ELR (cell line): ENCODE results near the gene SPTLC1.
"Not testable (repeated sequence)": the region's sequence is repeated elsewhere in the genome, so short reads cannot be mapped to it uniquely, and the experiment has no call there.

ENCODE experiments used
- DNase-seq: peaks from one replicate; pipeline ENCODE4 v3.0.0-alpha.2; 2015; ENCODE audit warnings: low read depth

SPTLC1 gene

GRCh38 chr9:92115071-92115858 is at the start of gene SPTLC1:
TSS of gene SPTLC1 (minus strand) at chr9:92115413. CDS start at chr9:92115370, 43 bp downstream.
- peak; percentile 95 for DNase-seq

- DNase-seq: no peak
Measured at GRCh38 chr9:92164975-92165374, 49.8 kb upstream of the SPTLC1 start.

- no peak for DNase-seq
Measured at GRCh38 chr9:92164490-92164889, 49.3 kb upstream of the SPTLC1 start.

GRCh38 chr9:92163276-92163675 is 48.1 kb upstream of the SPTLC1 start:
- DNase-seq: no peak

- DNase-seq: no peak
Measured at GRCh38 chr9:92160786-92161185, 45.6 kb upstream of the SPTLC1 start.

- no peak for DNase-seq
Measured at GRCh38 chr9:92159058-92159457, 43.8 kb upstream of the SPTLC1 start.

GRCh38 chr9:92158097-92158601 is 42.9 kb upstream of the SPTLC1 start:
- DNase-seq: peak; percentile 20

GRCh38 chr9:92155736-92156135 is 40.5 kb upstream of the SPTLC1 start:
- not testable (repeated sequence) for DNase-seq

- no peak for DNase-seq
Measured at GRCh38 chr9:92155221-92155620, 40.0 kb upstream of the SPTLC1 start.

GRCh38 chr9:92153466-92154415 is 38.5 kb upstream of the SPTLC1 start:
- DNase-seq: peak; percentile 95

GRCh38 chr9:92151691-92152393 is 36.6 kb upstream of the SPTLC1 start:
- peak; percentile 97 for DNase-seq

GRCh38 chr9:92150501-92151470 is 35.6 kb upstream of the SPTLC1 start:
- not testable (repeated sequence) for DNase-seq

- DNase-seq: no peak
Measured at GRCh38 chr9:92147852-92148180, 32.6 kb upstream of the SPTLC1 start.

- DNase-seq: peak; percentile 92
Measured at GRCh38 chr9:92147030-92147851, 32.0 kb upstream of the SPTLC1 start.

- DNase-seq: peak; percentile 35
Measured at GRCh38 chr9:92146610-92147009, 31.4 kb upstream of the SPTLC1 start.

GRCh38 chr9:92145784-92146183 is 30.6 kb upstream of the SPTLC1 start:
- DNase-seq: not testable (repeated sequence)

- DNase-seq: no peak
Measured at GRCh38 chr9:92142329-92142728, 27.1 kb upstream of the SPTLC1 start.

- DNase-seq: peak; percentile 48
Measured at GRCh38 chr9:92141144-92142129, 26.2 kb upstream of the SPTLC1 start.

GRCh38 chr9:92140754-92141143 is 25.5 kb upstream of the SPTLC1 start:
- DNase-seq: no peak
